Activated CD8-positive, alpha-beta memory T cell treated with anti-CD3 and anti-CD28 coated beads, Interleukin-2, amount 50 U/mL, for 48 hours (primary cell): Measurements from ENCODE around the gene HSD17B1.
"Not testable (repeated sequence)": the region's sequence is repeated elsewhere in the genome, so short reads cannot be mapped to it uniquely, and the experiment has no call there.

Experiments used
- DNase-seq: peaks from one replicate; pipeline ENCODE4 v3.0.0-alpha.2; 2020

HSD17B1 gene

GRCh38 chr17:42526031-42526444 is 26.7 kb upstream of the HSD17B1 start:
- DNase-seq: no peak

GRCh38 chr17:42527932-42528331 is 24.8 kb upstream of the HSD17B1 start:
- no peak for DNase-seq

GRCh38 chr17:42529061-42529460 is 23.7 kb upstream of the HSD17B1 start:
- no peak for DNase-seq

- no peak for DNase-seq
Observed at GRCh38 chr17:42530952-42531454, 21.7 kb upstream of the HSD17B1 start.

GRCh38 chr17:42531455-42532354 is 21.0 kb upstream of the HSD17B1 start:
- peak; percentile 77 for DNase-seq

GRCh38 chr17:42535155-42536047 is 17.3 kb upstream of the HSD17B1 start:
- DNase-seq: no peak

- peak; percentile 93 for DNase-seq
Observed at GRCh38 chr17:42536048-42536371, 16.7 kb upstream of the HSD17B1 start, which contains the start of gene NAGLU. TSS of gene NAGLU (plus strand) at chr17:42536241. CDS start at chr17:42536273, 32 bp downstream.

- DNase-seq: peak; percentile 87
Observed at GRCh38 chr17:42536372-42537155, 16.2 kb upstream of the HSD17B1 start.

- no peak for DNase-seq
Observed at GRCh38 chr17:42537156-42537805, 15.4 kb upstream of the HSD17B1 start.

GRCh38 chr17:42537826-42538451 is 14.8 kb upstream of the HSD17B1 start:
- DNase-seq: no peak

GRCh38 chr17:42538482-42538881 is 14.2 kb upstream of the HSD17B1 start:
- no peak for DNase-seq

GRCh38 chr17:42540558-42540957 is 12.2 kb upstream of the HSD17B1 start:
- DNase-seq: not testable (repeated sequence)

- no peak for DNase-seq
Observed at GRCh38 chr17:42541041-42541833, 11.5 kb upstream of the HSD17B1 start.

- DNase-seq: no peak
Observed at GRCh38 chr17:42543190-42544079, 9.3 kb upstream of the HSD17B1 start.

GRCh38 chr17:42544874-42545283 is 7.8 kb upstream of the HSD17B1 start:
- no peak for DNase-seq

- DNase-seq: not testable (repeated sequence)
Observed at GRCh38 chr17:42545755-42546505, 6.8 kb upstream of the HSD17B1 start.

GRCh38 chr17:42547001-42547461 is 5.7 kb upstream of the HSD17B1 start:
- no peak for DNase-seq

GRCh38 chr17:42547698-42548069 is 5.0 kb upstream of the HSD17B1 start:
- no peak for DNase-seq
